CD4-positive, alpha-beta T cell treated with Interleukin-15 for 4 hours (primary cell): ENCODE data around the gene RNASEH1.

ENCODE experiments used
- DNase-seq: peaks from one replicate; pipeline ENCODE4 v3.0.0-alpha.2; 2020; ENCODE audit warnings: low spot score

RNASEH1 gene

DNA sequence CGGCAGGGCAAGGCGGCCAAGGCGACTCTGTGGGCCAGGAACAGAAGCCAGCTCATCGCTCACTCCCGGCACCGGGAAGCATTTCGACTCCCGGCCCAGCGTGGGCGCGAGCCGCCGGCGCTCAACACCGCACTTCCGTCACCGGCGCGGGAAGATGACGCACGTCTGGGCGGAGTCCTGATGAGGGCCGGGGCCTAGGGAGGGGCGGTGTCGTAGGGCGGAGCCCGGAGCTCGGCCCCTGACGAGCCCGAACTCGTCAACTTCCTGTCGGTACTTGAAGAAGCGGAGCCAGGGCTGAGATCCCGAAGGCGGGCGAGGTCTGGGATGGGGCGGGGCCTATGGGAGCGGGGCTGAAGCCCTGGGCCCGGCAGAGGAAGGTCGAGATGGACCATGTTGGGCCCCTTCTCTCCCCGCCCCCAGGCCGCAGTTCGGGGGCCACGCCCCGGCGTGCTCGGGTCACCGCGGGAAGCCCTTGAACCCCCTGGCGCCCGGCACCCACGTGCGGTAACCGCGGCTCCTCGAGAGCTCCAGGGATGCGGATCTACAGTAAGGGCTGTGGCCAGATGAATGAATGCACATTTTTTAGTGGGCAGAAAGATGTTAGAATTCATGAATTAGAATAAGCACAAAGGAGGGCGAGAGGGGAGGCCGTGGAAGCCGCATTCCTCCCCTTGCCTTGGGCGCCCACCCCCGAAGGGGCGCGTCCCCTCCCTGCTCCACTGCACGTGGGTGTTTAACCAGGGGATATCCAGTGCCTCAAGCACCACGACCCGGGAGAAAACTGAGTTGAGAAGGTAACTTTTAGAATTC is at the start of gene RNASEH1:
Gene RNASEH1, minus strand, starts transcription at position 129 of the 810 bp plus-strand sequence. Its CDS starts 73 bp downstream, at position 56.
- peak; percentile 97 for DNase-seq

- DNase-seq = no peak
These were observed 48.5 kb upstream of the RNASEH1 start for GRCh38 chr2:3606370-3607201.

DNA sequence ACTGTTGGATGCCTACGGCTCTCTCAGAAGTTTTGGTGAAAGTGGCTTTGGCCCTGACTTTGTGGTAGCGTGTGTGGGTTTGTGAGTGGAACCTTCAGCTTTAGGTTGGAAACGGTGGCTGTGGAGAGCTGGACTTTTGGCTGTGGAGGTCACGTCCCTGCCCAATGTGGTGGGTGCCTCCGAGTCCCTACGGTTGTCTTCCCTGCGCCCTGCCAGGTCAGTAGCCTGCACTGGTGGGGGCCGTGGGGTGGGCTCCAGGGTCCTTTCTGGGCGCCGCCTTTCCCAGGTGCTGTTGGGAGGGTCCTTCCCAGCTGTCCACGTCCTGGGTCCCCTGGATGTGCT is 47.9 kb upstream of the RNASEH1 start:
- DNase-seq = no peak

DNA sequence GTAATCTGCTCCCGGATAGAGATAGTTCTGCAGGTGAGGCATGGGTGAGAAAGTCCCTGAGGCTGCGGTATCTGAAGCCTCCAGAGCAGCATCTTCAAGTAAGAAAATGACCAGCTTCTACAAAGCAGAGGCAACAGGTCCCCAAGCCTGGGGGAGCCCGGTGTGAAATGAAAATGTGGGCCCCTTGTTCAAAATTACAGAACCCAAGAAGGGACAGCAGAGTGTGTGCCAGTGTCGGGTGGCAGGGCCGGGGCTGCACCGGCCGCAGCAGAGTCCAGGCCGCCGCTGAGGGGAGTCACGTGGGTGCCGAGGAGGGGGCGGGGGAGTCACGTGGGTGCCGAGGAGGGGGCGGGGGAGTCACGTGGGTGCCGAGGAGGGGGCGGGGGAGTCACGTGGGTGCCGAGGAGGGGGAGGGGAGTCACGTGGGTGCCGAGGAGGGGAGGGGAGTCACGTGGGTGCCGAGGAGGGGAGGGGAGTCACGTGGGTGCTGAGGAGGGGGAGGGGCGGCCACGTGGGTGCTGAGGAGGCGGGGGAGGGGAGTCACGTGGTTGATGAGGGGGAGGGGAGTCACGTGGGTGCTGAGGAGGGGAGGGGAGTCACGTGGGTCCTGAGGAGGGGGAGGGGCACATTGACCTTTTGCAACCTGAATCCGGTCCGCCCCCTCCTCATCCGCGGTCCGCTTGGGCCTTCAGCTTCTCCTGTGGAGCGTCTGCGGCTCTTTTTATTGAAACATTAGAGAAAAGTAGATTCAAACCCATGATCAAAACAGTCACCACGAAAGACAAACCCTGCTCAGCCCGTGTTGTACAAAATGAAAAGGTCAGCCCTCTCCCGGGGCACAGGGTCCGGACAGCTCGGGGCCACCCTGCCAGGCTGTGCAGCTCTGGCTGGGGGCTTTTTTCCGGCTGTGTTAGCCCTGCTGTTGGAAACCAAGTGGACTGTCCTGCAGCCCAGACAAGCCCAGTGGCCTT is 47.1 kb upstream of the RNASEH1 start:
- DNase-seq = peak; percentile 36

DNA sequence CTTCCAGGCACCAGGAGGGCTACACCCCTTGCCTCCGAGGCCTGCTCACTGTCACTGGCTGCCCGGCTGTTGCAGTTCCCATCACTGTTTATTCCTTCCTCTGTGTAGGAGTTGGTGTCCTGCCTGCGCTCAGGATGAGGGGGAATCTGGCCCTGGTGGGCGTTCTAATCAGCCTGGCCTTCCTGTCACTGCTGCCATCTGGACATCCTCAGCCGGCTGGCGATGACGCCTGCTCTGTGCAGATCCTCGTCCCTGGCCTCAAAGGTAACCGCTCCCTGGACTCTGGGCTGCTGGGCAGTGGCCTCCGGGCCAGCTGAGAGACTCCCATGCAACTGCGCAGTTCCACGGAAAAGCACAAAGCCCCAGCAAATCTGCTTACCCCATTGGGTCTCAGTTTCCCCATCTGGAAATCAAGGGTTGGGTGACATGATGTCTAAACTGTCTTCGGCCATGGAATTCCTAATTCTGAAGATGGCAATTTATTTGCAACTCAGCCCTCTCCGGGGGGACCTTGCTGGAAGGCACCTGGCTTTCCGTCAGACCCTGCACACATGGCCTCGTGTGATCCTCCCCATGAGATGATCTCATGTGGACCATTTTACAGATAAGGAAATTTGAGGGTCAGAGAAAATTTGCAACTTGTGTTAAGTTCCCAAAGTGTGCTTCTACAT is 46.2 kb upstream of the RNASEH1 start:
- no peak for DNase-seq

DNA sequence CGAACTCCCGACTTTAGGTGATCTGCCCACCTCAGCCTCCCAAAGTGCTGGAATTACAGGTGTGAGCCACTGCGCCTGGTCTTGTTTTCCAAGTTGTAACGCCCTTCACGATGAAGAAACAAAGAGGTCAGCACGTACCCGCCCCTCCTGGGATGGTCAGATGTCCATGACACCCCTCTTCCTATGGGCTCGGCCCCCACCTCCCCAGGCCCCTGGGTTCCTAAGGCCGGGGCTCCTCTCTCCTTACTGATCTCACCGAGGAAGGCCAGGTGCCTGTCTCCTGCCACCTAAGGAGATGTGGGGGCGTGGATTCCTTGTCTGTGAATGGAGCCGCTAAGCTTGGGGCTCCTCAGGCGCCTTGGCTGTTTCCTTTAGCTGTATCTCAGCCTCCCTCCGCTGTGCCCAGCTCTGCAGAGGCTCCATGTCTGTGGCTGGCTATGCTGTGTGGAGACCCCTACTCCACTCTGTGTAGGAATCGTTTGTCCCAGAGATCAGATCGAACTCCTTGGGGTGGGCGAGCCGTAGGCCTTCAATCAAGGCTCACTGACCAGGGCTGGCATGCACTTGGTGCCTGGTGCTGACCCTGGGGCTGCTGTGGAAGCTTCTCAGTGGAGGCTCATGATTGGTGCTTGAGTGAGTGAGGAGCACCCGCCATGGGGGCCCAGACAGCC is 45.5 kb upstream of the RNASEH1 start:
- DNase-seq = no peak

GRCh38 chr2:3602553-3603339 is 44.6 kb upstream of the RNASEH1 start:
- no peak for DNase-seq

GRCh38 chr2:3601561-3602271 is 43.6 kb upstream of the RNASEH1 start:
- no peak for DNase-seq

DNA sequence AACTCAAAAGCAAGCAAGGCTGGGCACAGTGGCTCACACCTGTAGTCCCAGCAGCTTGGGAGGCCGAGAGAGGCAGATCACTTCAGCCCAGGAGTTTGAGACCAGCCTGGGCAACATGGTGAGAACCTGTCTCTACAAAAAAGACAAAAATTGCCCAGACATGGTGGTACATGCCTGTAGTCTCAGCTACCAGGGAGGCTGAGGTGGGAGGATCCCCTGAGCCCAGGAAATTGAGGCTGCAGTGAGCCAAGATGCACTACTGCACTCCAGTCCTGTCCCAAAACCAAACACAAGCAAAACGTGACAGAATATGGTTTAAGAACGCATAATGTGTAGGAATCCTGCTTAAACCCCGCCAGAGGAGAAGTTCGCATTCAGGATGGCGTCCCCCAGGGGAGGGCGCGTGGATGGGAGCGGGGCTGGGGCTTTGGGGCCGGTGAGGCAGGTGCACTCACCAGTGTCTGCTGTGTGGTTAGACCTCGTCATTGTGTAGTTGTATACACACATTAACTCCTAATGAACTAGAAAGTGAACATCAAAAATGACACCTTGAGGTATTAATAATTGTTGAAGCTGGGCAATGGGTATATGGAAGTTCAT is 42.2 kb upstream of the RNASEH1 start:
- DNase-seq = no peak

- no peak for DNase-seq
These were observed 41.0 kb upstream of the RNASEH1 start for GRCh38 chr2:3598912-3599854.

- no peak for DNase-seq
These were observed 40.2 kb upstream of the RNASEH1 start for GRCh38 chr2:3598197-3598910.

- no peak for DNase-seq
These were observed 39.4 kb upstream of the RNASEH1 start for GRCh38 chr2:3597567-3597966.

- no peak for DNase-seq
These were observed 38.8 kb upstream of the RNASEH1 start for GRCh38 chr2:3596901-3597417.

GRCh38 chr2:3595985-3596384 is 37.9 kb upstream of the RNASEH1 start:
- no peak for DNase-seq

GRCh38 chr2:3595404-3595803 is 37.3 kb upstream of the RNASEH1 start:
- DNase-seq = no peak

- no peak for DNase-seq
These were observed 36.6 kb upstream of the RNASEH1 start, which contains the start of gene COLEC11 for GRCh38 chr2:3594493-3595281. Gene COLEC11 (plus strand): TSS chr2:3595112. CDS start chr2:3604341, 9,229 bp downstream.
